ENCODE measurements around the gene NIN.

NIN gene

DNA sequence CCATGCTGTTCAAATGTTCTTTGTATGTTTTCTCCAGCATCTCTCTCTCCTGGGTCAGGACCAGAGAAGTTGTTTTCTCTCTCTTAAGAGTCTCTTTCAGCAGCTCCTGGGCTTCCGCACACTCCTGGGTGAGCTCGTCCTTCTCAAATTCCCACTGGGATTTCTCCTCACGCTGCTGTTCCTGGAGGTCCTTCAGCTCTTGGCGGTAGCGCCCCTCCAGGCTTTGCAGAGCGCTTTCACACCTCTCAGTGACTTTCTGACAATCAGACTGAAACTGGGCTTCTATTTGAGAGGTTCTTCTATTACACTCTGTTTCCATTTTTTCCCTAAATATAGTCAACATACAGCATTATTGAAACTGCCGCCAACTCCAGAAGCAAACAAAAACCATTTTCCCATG is 72.7 kb downstream of the NIN start:
- DNase-seq: no peak

DNA sequence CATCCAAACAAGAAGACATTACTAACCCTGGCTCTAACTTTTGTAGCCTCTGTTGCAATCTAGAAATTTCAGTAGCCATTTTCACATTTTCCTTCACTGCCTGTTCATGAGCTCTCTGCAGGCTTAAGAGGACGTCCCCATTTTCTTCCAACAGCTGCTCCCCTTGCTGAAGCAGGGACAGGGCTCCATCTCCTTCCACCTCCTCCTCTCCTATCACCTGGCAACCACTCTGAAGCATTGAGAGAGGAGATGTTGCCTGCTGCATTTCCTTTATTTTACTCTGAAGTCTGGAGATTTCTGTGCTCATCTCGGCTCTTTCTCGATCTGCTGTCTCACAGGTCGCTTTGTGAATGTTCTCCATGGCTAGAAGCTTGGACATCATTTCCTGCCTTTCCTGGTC is 73.3 kb downstream of the NIN start:
- DNase-seq: no peak

DNA sequence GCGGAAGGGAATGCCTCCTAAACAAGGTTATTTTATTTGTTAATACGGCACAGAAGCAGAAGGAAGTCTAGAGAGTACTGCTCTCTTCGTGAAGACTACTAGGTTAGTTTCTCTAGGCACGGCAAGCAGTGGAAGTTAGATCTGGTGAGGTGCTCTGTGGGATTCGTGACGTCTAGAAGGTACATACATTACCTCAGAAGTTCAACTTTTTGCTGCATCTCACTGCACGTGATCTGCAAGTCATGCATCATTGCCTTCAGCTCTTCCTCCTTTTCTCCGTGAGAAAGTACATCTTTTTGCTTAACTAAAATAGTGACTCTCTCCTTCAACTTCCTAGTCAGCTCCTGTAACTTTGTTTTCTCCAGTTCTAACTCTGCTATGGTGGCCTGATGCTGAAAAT is 74.7 kb downstream of the NIN start:
- DNase-seq: no peak

DNA sequence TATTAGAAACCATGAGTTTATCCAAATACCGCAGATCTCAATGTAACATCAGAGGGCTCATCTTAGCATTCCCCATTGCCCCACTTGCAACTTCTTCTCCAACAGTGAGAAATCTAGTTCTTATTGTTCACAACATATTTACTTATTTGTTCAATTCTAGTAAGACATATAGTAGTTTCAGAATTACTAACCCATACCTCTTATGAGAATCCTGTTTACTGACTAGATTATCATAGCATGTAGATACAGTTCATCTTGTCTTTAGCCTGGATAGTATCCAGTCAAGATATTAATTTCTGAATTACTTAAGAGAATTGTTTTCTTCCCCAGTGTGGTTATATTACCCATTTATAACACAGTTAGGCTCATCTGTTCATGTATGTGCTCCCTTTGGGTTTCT is 80.6 kb downstream of the NIN start:
- no peak for DNase-seq

DNA sequence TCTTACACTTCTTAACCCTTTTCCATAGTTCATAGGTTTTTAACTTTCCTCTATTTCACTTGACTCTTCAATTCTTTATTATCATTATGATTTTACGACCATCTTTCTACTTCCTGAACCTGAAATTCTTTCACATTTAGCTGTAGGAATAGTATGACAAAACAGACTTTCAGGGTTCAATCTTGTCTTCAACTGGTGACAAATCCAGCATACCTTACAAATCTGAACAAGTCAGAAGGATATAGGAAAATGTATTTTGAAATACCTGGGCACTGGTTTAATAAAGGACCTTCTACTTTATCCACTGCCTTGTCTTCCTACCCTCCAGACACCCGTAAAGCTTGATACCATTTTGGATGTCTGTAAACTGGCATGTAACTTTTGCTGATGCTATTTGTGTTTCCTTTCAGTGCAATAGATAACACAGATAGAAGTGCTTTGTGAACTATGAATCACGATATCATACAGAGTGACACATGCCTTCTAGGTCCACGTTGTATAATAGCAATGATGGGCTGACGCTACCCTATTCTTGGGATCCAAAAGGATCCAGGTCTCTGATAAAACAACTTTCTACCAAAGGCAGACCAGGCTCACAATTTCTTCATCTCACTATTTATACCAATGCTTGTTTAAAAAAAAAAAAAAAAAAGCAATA is 85.4 kb downstream of the NIN start:
- DNase-seq: no peak

DNA sequence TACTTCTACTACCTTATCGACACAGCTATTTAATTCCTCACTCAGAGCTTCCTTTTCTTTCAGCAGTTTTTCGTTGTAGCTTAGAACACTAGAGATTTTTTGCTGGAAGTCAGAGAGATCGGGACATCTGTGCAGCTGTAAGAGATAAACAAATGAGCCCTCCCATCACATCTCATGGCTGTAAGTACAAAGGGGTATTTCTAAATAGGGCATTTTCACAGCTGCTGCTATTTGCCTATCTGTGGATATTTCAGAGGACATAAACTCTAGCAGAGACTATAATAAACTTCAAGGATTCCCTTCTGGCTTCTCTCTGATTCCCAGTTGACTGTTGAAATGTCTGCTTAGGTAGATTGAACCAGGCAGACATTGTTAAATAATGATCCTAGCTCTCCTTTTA is 86.7 kb downstream of the NIN start:
- no peak for DNase-seq

DNA sequence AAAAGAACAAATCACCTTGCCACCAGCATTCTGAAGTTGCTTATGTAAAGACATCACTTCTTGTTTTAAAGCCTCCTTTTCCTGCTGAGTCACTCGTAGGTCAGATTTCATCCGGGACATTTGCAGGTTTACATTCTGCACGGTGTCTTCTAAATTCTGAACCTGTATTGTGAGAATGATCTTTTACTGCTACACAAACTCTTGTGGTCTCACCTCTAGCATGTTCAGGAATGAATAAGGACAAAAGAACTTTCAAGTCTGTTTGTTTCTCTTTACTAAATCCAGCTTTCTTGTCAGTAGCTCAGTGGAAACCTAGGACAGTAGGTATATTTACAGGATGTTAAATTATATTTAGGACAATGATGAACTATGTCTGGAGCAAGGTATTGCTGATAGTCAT is 89.4 kb downstream of the NIN start:
- no peak for DNase-seq

DNA sequence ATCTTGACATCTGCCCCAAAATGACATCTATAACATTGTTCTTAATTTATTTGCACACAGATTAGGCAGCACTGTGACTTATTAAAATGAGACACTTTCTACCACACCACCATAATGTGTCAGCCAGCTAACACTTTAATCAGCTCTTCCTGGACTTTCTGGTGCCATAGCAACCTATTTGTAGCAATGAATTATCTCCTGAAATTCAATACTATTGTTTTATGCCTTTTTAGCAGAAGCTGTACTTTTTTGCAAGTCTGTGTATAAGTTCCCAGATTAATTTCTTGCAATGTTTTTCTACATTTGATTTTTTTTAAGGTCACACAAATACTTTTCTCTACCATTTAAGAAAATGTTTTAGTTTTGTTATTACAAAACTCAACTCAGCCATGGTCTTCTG is 90.1 kb downstream of the NIN start:
- no peak for DNase-seq

DNA sequence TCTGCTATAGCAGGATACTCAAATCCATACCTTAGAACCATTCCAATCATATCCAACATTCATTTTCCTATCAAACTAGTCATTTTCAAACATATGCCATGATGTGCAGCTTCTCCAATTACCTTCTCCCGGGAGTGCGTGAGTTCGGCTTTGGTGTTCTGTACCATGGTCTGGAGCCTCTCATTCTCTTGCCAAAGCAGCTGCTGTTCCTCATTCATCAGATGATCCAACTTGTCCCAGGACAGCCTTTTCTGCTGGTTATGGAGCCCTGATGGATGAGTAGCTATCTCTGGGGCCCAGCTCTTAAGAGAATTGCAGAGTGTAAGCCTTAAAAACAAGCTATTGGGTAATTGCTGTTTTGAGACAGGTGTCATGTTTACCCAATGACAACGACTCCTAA is 91.8 kb downstream of the NIN start:
- no peak for DNase-seq

DNA sequence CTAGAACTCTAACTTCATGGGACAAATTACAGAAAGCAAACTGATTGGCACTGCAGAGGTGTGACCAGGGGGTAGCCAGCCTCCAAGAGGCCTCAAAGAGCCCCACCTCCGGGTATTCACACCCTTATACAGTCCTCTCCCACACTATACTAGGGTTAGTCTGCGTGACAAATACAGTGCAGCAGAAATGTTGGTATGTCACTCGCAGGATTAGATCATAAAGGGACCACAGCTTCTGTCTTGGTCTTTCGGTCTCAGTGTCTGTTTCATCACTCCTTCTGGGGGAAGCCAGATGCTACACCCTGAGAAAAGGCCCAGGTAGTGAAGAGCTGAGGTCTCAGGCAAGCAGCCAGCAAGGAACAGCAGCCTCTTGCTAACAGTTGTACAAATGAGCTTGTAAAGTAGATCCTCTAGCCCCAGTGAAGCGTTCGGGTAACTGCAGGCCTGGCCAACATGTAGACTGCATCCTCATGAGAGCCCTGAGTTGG is 94.0 kb downstream of the NIN start:
- DNase-seq: no peak

DNA sequence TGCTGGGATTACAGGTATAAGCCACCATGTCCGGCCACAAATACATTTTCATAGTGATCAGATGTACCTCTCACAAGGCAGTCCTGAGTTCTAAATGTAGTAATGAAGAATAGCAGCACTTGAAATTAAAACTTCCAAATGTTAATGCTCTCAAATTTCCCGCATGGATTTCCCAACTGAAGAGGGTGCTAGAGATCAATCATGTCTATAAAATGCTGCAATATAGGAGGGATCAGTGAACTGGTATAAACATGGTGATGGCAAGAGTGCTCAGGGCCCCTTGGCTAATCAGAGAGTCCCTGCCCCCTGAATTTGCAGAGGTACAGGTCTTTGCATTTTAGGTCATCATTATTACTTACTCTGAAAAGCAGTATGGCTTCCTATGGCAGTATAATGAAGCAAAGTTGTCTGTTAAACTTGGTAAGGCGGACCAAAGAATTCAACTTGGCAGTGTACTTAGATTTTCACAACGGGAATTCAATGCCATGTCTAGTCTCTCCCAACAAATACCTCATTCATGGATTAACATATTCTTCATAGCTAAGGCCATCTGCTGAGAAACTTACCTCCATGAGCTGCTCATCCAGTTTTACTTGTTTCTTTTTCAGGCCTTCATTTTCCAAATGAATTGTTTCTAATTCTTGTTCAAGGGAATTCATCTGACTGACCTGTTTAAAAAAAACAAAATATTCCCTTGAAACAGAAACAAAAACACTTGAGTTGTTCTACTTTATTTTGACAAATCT is 95.8 kb downstream of the NIN start:
- DNase-seq: peak; percentile 26

DNA sequence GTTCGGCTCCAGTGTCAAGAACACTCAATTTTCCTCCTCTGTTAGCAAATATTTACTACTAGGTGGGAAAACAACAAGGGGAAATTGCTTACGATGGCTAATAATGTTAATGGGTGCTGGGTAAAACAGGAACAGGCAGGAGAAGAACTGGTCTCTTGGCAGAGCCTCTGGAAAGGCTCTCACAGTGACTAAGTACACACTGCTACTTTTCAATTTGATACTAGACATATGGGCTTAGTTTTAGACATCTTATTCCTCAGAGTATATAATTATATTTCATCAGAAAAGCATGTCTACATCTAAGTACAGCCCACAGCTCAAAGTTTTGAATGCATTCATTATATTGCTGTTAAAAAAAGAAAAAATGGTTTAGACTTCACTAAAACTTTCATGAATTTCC is 97.5 kb downstream of the NIN start:
- DNase-seq: no peak

DNA sequence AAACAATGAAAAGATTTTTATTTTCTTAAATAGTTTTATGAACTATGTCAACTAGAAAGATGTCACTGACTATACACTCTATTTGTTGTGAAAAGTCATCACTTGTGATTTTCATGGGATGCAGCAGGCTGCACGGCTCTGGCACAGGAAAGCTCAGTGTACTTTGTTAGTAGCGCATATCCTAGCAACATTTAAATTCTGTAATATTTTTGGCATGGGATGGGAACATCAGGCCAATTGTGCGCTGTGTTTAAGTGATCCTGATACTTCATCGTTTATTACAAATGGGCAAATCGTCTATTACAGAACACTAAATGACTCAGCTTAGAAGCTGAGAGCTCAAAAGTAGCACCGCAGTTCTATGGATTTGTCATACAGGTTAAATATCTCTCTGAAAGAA is 102.1 kb downstream of the NIN start:
- no peak for DNase-seq

DNA sequence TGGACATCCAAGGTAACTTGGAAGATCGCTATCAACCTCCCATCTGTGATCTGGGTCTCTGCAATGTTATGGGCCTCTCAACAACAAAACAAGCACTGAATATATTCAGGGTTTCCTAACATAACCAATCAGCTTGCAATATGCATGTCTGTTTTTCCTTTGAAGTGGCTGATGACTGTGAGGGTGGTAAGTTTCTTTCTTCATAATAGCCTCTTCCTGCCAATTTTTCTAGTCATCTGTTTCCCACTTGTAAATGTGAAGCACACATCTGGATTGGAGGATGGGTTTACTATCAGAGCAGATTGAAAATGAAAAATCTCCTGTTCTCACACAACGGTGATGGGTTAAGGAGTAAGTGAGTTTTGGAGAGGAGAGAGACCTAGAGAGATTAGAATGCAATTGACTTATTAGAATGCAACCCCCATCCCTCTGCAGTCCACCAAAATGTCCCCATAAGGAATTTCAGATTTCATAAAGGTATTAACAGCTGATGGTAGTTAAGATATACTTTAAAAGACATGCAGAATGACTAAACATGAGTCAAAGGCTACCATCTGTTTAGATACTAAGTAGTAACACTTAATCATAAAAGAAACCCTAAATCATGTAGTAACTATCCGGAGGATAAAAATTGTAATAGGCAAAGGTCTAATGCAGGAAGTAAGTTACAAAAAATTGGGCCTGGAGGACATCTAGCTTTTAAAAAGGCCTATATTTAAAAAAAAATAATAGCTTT is 104.4 kb downstream of the NIN start:
- DNase-seq: no peak

DNA sequence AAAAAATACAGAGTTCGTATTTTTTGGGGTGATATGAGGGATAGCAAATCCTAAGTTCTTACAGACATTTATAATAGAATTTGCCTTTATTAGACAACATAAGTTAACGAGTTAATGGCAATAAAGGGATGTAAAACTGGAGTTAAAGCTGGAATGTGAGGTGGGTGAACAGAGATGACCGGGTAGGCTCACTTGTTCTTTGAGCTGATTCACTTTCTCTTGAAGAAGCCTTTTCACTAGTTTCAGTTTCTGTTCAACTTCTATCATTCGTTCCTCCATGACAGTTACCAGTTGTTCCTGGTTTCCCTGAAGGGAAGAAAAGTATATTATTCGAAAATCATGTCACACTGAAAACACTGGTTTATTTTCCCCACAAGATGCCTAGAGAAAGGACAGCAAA is 105.2 kb downstream of the NIN start:
- DNase-seq: no peak

DNA sequence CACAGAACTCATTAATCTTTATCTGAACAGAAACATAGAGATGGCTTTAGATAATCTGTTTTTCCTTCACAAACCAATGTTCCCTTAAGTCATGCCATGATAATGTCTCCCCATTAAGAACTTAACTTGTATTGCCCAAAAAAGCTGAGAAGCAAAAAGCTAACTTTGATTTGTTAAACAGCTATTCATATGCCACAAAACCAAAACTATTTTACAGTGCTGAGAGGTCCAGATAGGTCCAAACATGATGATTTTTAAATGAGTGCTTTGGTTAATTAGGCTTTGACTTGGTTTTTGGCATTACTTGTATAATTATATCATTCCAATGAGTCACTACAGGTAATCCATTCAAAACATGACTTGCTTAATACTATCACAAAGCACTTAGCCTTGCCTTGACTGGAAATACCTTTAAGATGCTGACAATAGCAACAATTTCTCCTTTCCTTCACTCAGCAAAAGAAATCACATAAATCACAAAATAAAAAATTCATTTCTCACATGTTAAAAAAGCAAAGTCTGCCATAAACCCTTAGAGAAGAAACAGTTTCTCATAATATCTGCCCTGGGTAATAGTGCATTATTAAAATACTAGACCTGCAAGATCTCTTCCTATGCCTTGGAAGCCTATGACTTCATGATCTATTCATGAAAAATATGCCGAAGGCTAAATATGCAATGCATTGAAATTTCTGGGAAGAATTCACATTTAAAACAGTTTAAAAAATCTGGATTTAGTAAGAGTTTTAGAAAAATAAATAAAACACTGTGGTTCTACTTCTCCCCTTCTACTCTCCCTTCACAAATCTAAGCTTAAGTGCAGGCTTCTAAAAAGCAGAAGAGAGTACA is 110.8 kb downstream of the NIN start:
- DNase-seq: no peak

DNA sequence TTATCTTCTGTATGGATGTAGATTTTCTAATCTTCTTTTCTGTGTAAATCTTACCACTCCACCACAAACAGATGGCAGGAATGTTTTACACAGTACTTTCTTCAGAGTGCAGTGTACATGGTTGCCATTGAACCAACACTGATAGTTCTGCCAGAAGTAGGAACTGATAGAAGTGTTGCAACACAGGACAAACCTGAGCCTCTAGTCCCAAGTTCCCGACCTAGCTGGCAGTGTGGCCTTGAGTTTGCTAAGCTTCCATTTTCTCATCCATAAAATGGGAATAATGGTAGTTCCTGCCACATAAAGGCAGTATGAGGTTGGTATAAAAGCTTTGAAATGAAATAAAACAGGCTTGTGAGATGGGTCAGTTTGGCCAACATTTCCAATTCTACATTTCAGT is 112.0 kb downstream of the NIN start:
- DNase-seq: no peak

DNA sequence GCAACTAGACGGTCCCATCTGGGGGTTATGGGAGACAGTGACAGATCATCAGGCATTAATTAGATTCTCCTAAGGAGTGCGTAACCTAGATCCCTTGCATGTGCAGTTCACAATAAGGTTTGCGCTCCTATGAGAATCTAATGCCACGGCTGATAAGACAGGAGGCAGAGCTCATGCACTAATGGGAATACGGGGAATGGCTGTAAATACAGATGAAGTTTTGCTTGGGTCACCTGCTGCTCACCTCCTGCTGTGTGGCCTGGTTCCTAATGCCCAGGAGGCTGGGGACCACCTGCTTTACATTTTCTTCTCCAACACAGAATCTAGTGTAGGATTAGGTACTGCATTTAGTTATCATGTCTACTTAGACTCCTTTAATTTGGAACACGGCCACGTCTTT is 113.2 kb downstream of the NIN start:
- DNase-seq: no peak

DNA sequence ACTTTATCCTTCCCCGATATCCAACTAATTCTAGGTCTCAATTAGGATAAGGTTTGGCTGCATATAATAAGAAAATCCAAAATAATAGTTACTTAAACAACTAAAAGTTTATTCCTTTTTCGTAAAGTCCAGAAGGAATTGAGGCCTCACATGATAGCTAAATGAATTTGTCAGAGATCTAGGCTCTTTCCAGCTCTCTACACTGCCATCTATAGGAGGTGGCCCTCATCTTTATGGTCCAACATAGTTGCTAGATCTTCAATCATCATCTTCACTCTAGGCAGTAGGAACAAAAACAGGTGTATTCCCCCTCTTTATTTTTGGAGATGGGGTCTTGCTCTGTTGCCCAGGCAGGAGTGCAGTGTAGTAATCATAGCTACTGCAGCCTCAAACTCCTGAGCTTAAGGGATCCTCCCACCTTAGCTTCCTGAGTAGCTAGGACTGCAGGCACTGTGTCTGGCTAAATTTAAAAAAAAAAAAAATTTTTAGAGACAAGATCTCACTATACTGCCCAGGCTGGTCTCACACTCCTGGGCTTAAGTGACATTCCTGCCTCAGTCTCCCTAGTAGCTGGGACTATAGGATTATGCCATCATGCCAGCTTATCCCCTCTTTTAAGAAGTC is 116.4 kb downstream of the NIN start:
- DNase-seq: peak; percentile 15

DNA sequence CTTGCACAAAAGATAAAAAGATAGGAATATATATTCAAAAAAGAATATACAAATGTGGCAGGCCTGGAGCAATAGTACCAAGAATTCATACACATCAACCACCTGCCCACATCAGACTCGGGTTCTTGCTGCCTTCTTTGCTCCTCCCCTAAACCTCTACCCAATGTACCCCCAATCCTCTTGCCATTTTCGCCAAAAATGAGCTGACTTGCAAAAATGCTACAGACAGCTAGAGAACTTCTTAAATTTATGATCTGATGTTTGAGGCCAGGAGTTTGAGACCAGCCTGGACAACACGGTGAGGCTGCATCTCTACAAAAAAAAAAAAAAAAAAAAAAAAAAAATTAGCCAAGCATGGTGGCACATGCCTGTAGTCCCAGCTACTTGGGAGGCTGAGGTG is 119.9 kb downstream of the NIN start:
- DNase-seq: no peak

DNA sequence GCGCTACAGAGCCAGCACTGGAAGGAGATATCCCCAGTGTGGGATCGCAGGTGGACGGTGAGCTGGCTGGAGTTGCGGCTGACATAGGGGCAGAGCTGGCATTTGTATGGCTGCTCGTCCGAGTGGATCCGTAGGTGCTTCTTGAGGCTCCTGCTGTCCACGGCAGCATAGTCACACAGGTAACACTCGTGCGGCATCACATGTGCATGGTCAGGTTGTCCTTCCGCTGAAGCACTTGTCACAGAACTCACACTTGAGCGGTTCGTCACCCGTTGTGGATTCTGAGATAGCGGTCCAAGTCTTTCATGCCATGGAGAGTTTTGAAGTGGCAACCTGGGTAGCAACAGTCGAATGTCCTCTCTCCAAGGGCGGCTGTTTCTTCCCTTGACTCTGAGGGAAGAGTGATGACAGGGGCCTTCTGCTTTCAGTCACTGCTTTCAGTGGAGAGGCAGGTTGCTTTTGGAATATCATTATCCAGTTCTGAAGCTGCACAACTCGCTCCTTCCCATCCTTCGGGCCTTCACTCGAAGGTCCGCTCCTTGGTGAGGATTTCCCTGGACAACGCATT is 125.9 kb downstream of the NIN start:
- DNase-seq: no peak

DNA sequence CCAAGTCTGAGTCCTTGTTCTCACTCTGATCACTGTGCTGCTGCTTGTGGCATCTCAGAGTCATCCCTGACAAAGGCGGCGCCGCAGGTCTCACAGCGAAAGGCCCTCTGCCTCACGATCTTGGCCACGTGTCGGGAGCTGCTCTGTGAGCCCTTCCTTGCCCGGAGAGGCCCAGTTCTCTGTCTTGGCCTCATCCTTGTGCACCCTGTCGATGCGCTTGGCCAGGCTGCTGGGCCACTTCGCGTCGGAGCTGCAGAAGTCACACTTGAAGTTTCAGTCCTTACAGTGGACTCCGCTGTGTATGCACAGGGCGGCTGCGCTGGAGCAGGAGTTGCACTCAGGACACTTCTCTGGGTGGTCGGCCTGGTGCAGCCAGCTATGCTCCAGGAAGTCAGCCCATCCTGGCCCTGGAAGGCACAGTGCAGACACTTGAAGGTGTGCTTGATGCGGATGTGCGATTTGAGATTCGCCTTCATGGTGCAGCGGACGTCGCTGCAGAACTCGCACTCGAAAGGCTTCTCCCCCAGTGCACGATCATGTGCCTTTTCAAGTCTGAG is 126.4 kb downstream of the NIN start:
- no peak for DNase-seq
